Chondrocyte (in vitro differentiated cells): ENCODE measurements around the gene SHB. TPM values are rescaled to one million over a fixed set of nuclear protein-coding genes. Genes with fewer than 3 reads are reported as not detected.

Experiments
- DNase-seq: peaks from one replicate; pipeline ENCODE4 v3.0.0; 2021; ENCODE audit warnings: mixed read lengths, low spot score
- H3K27ac Mint-ChIP-seq: one replicate; pipeline ENCODE4 v1.8.0; 2021; ENCODE audit warnings: mild to moderate bottlenecking, moderate library complexity, mixed read lengths; ENCODE audit not compliant: unreplicated experiment
- H3K27me3 Mint-ChIP-seq: 2 replicates; pipeline ENCODE4 v1.8.0; 2021; ENCODE audit warnings: low read depth, mixed read lengths
- H3K36me3 Mint-ChIP-seq: 2 replicates; pipeline ENCODE4 v1.8.0; 2021; ENCODE audit warnings: low read depth, mixed read lengths
- H3K4me1 Mint-ChIP-seq: 2 replicates; pipeline ENCODE4 v1.8.0; 2021; ENCODE audit warnings: low read depth, mild to moderate bottlenecking, mixed read lengths
- H3K4me3 Mint-ChIP-seq: one replicate; pipeline ENCODE4 v1.8.0; 2021; ENCODE audit warnings: mild to moderate bottlenecking, moderate library complexity, mixed read lengths; ENCODE audit not compliant: unreplicated experiment
- H3K9me3 Mint-ChIP-seq: 2 replicates; pipeline ENCODE4 v1.8.0; 2021; ENCODE audit warnings: low read depth, mixed read lengths
- total RNA-seq: library from RNA; stranded (reverse); gene quantifications from 3 replicates; pipeline ENCODE4 v1.2.1, GENCODE V29; 2021
- TF ChIP-seq, protein P1 (sequence below): fragments of 200-600 bp; sonication (generic); IDR thresholded peaks from 2 replicates; pipeline ENCODE4 v1.5.0; 2021; ENCODE audit warnings: antibody characterized with exemption, mild to moderate bottlenecking, moderate library complexity

SHB gene
- total RNA-seq, 1 donor from 2014 or later = 23.8 TPM

GRCh38 chr9:38033941-38034340 lies 35.1 kb downstream of the SHB start:
- Mint-ChIP-seq H3K27ac (no peak overlapping the region), H3K4me3 (no peak overlapping the region), H3K4me1 (peaks cover 45% of the 10 kb centered on the region), H3K9me3 (no peaks in the 10 kb centered on the region), H3K27me3 (no peaks in the 10 kb centered on the region), H3K36me3 (no peaks in the 10 kb centered on the region)
- no peak for DNase-seq
- TF ChIP-seq, protein P1, sequence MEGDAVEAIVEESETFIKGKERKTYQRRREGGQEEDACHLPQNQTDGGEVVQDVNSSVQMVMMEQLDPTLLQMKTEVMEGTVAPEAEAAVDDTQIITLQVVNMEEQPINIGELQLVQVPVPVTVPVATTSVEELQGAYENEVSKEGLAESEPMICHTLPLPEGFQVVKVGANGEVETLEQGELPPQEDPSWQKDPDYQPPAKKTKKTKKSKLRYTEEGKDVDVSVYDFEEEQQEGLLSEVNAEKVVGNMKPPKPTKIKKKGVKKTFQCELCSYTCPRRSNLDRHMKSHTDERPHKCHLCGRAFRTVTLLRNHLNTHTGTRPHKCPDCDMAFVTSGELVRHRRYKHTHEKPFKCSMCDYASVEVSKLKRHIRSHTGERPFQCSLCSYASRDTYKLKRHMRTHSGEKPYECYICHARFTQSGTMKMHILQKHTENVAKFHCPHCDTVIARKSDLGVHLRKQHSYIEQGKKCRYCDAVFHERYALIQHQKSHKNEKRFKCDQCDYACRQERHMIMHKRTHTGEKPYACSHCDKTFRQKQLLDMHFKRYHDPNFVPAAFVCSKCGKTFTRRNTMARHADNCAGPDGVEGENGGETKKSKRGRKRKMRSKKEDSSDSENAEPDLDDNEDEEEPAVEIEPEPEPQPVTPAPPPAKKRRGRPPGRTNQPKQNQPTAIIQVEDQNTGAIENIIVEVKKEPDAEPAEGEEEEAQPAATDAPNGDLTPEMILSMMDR = no peak

DNA sequence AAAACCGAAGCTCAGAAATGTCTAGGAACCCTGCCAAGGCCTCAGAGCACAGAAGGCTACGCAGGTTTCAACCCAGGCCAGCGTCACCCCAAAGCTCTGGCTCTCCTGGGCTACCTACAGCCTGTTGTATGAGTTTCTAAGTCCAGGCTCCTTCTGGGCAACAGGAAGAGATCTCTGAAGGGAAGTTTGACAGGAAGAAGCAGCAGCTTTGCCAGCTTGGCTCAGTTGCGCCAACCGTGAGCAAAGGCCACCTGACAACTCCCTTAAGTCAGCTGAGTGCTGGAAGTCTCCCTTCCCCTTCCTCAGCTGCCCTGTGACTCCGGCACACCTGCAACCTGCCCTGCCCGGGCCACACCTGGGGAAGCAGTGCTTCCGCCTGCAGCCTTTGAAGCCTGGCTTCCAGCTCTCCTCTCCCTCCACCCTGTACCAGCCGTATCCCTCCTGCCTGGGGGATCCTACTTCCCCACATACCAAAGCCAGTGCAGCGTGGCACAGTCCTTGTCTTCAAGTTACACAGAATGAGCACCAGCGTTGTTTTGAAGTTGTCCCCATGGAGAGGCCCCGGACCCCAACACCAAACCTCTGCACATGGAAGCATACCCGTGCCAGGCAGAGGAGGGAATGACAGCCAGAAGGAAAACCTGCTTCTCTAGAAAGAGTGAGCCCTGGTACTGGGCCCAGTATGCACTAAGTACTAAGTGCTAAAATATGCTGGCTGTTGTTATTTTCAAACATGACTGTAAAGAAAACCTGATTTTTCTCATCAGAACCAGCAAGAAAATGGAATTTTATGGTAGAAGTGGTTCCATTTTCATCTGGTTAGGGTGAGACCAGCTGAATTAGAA lies 36.5 kb downstream of the SHB start:
- Mint-ChIP-seq H3K27ac (no peak overlapping the region), H3K4me1 (peaks cover 45% of the 10 kb centered on the region), H3K36me3 (no peaks in the 10 kb centered on the region), H3K9me3 (no peaks in the 10 kb centered on the region), H3K4me3 (no peak overlapping the region), H3K27me3 (no peaks in the 10 kb centered on the region)
- DNase-seq = no peak
- TF ChIP-seq, protein P1 = no peak

DNA sequence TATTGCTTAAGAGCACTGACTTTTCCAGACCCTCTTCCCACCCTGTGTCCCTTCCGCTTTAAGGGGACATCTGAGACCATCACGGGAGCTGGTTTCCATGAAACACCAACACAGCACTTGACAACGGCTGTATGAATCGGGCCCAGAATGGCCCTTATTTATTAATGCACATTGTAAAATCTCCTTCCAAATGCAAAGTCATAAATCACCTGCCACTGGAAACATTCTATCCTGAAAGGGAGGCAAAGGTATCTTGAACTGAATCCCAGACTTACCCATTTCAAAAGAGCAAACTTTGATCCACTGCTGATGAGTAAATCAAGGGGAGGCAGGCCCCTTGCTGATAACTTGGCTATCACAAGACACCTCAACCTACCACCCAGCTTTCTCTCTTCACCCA lies 37.4 kb downstream of the SHB start:
- TF ChIP-seq, protein P1 = no peak
- no peaks in the 10 kb centered on the region for H3K9me3 Mint-ChIP-seq
- no peak for DNase-seq
- H3K4me1 Mint-ChIP-seq = peaks cover 45% of the 10 kb centered on the region
- no peak overlapping the region for H3K4me3 Mint-ChIP-seq
- H3K36me3 Mint-ChIP-seq = no peaks in the 10 kb centered on the region
- H3K27ac Mint-ChIP-seq = no peak overlapping the region
- H3K27me3 Mint-ChIP-seq = no peaks in the 10 kb centered on the region

DNA sequence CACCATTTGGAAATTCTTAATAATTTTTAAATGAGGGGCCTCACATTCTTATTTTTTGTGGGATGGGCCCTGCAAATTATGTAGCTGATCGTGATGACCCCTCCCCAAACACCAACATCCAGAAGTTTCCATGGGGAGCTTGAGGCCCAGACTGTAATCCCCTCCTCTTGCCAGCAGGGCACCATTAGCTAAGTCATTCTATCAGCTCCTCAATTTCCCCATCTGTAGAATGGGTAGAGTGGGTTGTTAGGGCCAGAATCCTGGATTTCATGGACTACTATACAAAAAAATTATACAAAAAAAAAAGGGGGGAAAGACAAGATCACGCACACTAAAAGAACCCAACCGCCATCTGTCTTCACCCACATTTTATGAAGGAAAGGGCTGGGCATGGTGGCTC lies 38.4 kb downstream of the SHB start:
- H3K4me1 Mint-ChIP-seq = peaks cover 45% of the 10 kb centered on the region
- no peaks in the 10 kb centered on the region for H3K27me3 Mint-ChIP-seq
- H3K36me3 Mint-ChIP-seq = no peaks in the 10 kb centered on the region
- no peak for DNase-seq
- no peaks in the 10 kb centered on the region for H3K9me3 Mint-ChIP-seq
- TF ChIP-seq, protein P1 = peak; percentile 13
- no peak overlapping the region for H3K27ac Mint-ChIP-seq
- H3K4me3 Mint-ChIP-seq = no peak overlapping the region

DNA sequence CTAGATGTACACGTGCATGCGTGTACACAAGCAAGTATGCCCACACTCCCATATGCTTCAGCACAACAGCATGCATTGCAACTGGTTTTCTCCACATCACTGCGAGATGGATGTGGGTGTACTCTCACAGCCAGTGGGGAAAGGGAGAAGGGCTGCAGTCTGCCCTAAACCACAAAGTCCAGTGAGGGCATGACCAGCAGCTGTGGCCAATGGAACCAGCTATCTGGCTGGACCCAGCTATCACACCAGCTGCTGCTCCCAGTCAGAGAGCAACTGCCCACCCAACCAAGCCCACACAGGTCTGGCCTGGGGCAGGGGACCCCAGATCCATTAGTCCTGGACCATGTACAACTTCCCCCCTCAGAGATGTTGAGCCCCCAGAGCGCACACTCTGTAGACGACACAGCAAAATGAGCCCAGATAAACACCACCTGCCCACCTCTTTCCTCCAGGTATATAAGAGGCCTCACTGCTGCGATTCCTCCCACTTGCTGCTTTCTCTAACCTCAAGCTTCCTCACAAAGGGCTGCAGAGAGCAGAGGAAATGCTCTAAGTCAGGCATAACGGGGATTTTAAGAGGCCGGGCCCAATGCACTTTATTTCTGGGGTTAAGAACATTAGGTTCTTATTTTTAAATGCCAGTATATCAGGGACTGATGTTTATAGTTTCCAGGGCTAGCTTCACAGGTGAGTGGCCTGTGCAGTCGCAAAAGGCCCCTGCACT lies 39.0 kb downstream of the SHB start:
- TF ChIP-seq, protein P1 = no peak
- no peaks in the 10 kb centered on the region for H3K36me3 Mint-ChIP-seq
- no peaks in the 10 kb centered on the region for H3K9me3 Mint-ChIP-seq
- H3K4me3 Mint-ChIP-seq = no peak overlapping the region
- no peak overlapping the region for H3K27ac Mint-ChIP-seq
- H3K27me3 Mint-ChIP-seq = no peaks in the 10 kb centered on the region
- H3K4me1 Mint-ChIP-seq = peaks cover 45% of the 10 kb centered on the region
- no peak for DNase-seq
